ENCODE data around the gene RUNX3.

GRCh38 chr1:24925963-24926362, 4.1 kb downstream of the RUNX3 start:
- TF ChIP-seq CTCF (IDR thresholded peaks at IDR 0.05; ENCODE audit: low read depth, low read length, poor library complexity, severe bottlenecking) (no peak), EZH2phosphoT487 (IDR thresholded peaks at IDR 0.05; ENCODE audit: borderline replicate concordance, low read length) (no peak)
